ENCODE results near the gene CEP295NL. TPM values are rescaled to one million over a fixed set of nuclear protein-coding genes. Genes with fewer than 3 reads are reported as not detected.

CEP295NL gene
- total and polyA plus RNA-seq, 2 of the 13 experiments (the other 11 are each of a cell fraction or from before 2014, with no cell fraction given), result not detected

- TF ChIP-seq, protein P1, sequence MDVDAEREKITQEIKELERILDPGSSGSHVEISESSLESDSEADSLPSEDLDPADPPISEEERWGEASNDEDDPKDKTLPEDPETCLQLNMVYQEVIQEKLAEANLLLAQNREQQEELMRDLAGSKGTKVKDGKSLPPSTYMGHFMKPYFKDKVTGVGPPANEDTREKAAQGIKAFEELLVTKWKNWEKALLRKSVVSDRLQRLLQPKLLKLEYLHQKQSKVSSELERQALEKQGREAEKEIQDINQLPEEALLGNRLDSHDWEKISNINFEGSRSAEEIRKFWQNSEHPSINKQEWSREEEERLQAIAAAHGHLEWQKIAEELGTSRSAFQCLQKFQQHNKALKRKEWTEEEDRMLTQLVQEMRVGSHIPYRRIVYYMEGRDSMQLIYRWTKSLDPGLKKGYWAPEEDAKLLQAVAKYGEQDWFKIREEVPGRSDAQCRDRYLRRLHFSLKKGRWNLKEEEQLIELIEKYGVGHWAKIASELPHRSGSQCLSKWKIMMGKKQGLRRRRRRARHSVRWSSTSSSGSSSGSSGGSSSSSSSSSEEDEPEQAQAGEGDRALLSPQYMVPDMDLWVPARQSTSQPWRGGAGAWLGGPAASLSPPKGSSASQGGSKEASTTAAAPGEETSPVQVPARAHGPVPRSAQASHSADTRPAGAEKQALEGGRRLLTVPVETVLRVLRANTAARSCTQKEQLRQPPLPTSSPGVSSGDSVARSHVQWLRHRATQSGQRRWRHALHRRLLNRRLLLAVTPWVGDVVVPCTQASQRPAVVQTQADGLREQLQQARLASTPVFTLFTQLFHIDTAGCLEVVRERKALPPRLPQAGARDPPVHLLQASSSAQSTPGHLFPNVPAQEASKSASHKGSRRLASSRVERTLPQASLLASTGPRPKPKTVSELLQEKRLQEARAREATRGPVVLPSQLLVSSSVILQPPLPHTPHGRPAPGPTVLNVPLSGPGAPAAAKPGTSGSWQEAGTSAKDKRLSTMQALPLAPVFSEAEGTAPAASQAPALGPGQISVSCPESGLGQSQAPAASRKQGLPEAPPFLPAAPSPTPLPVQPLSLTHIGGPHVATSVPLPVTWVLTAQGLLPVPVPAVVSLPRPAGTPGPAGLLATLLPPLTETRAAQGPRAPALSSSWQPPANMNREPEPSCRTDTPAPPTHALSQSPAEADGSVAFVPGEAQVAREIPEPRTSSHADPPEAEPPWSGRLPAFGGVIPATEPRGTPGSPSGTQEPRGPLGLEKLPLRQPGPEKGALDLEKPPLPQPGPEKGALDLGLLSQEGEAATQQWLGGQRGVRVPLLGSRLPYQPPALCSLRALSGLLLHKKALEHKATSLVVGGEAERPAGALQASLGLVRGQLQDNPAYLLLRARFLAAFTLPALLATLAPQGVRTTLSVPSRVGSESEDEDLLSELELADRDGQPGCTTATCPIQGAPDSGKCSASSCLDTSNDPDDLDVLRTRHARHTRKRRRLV (CRISPR knock-in tag; IDR thresholded peaks at IDR 0.05), result no peak
- TF ChIP-seq RFXANK (CRISPR knock-in tag; IDR thresholded peaks at IDR 0.05), result no peak
- no peak for TF ChIP-seq TOPORS (CRISPR knock-in tag; IDR thresholded peaks at IDR 0.05)
- TF ChIP-seq ATF3 (CRISPR knock-in tag; IDR thresholded peaks at IDR 0.05), result no peak
- no peak for TF ChIP-seq AGO2 (optimal IDR thresholded peaks at IDR 0.05; ENCODE audit: low read depth, low read length)
- TF ChIP-seq, protein P2, sequence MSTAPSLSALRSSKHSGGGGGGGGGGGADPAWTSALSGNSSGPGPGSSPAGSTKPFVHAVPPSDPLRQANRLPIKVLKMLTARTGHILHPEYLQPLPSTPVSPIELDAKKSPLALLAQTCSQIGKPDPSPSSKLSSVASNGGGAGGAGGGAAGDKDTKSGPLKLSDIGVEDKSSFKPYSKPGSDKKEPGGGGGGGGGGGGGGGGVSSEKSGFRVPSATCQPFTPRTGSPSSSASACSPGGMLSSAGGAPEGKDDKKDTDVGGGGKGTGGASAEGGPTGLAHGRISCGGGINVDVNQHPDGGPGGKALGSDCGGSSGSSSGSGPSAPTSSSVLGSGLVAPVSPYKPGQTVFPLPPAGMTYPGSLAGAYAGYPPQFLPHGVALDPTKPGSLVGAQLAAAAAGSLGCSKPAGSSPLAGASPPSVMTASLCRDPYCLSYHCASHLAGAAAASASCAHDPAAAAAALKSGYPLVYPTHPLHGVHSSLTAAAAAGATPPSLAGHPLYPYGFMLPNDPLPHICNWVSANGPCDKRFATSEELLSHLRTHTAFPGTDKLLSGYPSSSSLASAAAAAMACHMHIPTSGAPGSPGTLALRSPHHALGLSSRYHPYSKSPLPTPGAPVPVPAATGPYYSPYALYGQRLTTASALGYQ (CRISPR knock-in tag; IDR thresholded peaks at IDR 0.05), result no peak
- TF ChIP-seq, protein P3, sequence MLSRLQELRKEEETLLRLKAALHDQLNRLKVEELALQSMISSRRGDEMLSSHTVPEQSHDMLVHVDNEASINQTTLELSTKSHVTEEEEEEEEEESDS (CRISPR knock-in tag; IDR thresholded peaks at IDR 0.05; ENCODE audit: borderline replicate concordance), result no peak
- TF ChIP-seq ZNF546 (CRISPR knock-in tag; conservative IDR thresholded peaks at IDR 0.05), result no peak
- TF ChIP-seq ZFP36L1 (CRISPR knock-in tag; IDR thresholded peaks at IDR 0.05), result no peak
- no peak for TF ChIP-seq PRDM10 (CRISPR knock-in tag; IDR thresholded peaks at IDR 0.05; ENCODE audit: low read depth)
Measured at GRCh38 chr17:78899361-78900260, 3.4 kb downstream of the CEP295NL start (continued).

Data from HepG2 (cell line).